ENCODE results near the gene MAGEH1. TPM values are rescaled to one million over a fixed set of nuclear protein-coding genes. Genes with fewer than 3 reads are reported as not detected.

MAGEH1 gene
- total and polyA plus RNA-seq, 2 of the 4 experiments (the other 2 are of a cell fraction) = 22.4 to 29.2 TPM

- Histone ChIP-seq H4K5ac (ENCODE audit: low read depth, low read length) (no peak overlapping the region), H3K79me1 (ENCODE audit: low read depth in 1 of 2, low read length in 2 of 2) (peaks cover 3 to 5% of the 10 kb centered on the region in 2 experiments; a peak in 2 of 4 replicates), H3K9me1 (ENCODE audit: insufficient read depth, low read length) (no peaks in the 10 kb centered on the region), H3K27me3 (ENCODE audit: control insufficient read depth, insufficient read depth, low read length) (no peaks in the 10 kb centered on the region), H3K4me3 (ENCODE audit: insufficient read depth, low read depth, low read length) (peak overlapping the region; percentile 88), H2AFZ (replicated peaks; ENCODE audit: low read length, poor library complexity) (peak overlapping the region; percentile 89), H3K4ac (ENCODE audit: low read depth, low read length) (peak overlapping the region; percentile 45; the same call in 1 of the 2 replicates), H3K4me2 (ENCODE audit: low read depth, low read length) (peak overlapping the region; percentile 89), H3K9me3 (ENCODE audit: control insufficient read depth, insufficient read depth, low read length) (no peaks in the 10 kb centered on the region), H2AK9ac (replicated peaks; ENCODE audit: low read depth, low read length, poor library complexity) (peak overlapping the region; percentile 6), H3K14ac (replicated peaks; ENCODE audit: low read depth, low read length) (peak overlapping the region; percentile 52; the same call in 1 of the 2 replicates), H3K27ac (ENCODE audit: insufficient read depth, low read length) (peak overlapping the region; percentile 69), H3K56ac (ENCODE audit: extremely low read depth, insufficient read depth, low read length) (0 out of 2 replicates have a peak overlapping the region, but pooled peaks have one; percentile 37), H2BK120ac (ENCODE audit: low read depth, low read length) (no peak overlapping the region), H2BK15ac (ENCODE audit: low read depth, low read length) (no peak overlapping the region), H2BK5ac (ENCODE audit: low read depth, low read length, poor library complexity, severe bottlenecking) (no peak overlapping the region), H4K91ac (ENCODE audit: insufficient read depth, low read depth, low read length) (peak overlapping the region; percentile 47; the same call in 1 of the 2 replicates), H3K4me1 (ENCODE audit: control insufficient read depth, insufficient read depth, low read length) (no peaks in the 10 kb centered on the region), H3K23ac (ENCODE audit: low read depth, low read length) (peak overlapping the region; percentile 82), H4K20me1 (ENCODE audit: insufficient read depth, low read length) (no peaks in the 10 kb centered on the region), H3K9ac (ENCODE audit: low read depth, low read length) (peak overlapping the region; percentile 76), H3K18ac (ENCODE audit: low read depth, low read length) (no peak overlapping the region), H2AK5ac (ENCODE audit: low read depth, low read length) (no peak overlapping the region), H3K36me3 (ENCODE audit: control insufficient read depth, insufficient read depth, low read length) (no peaks in the 10 kb centered on the region), H4K8ac (ENCODE audit: low read depth in 2 of 2, low read length in 2 of 2) (0 out of 4 replicates have a peak overlapping the region, but pooled peaks of 1 of the 2 experiments have one; percentile 88), H2BK20ac (ENCODE audit: low read depth, low read length) (no peak overlapping the region)
- TF ChIP-seq CTCF (conservative IDR thresholded peaks at IDR 0.05; ENCODE audit: low read depth, low read length) (no peak), USF2 (IDR thresholded peaks at IDR 0.05; ENCODE audit: low read depth, low read length) (no peak), POLR2A (IDR thresholded peaks at IDR 0.05; ENCODE audit: low read depth, low read length) (no peak), SMC3 (IDR thresholded peaks at IDR 0.05; ENCODE audit: low read depth, low read length) (no peak), RFX5 (IDR thresholded peaks at IDR 0.05; ENCODE audit: low read depth, low read length) (no peak), NFE2L2 (IDR thresholded peaks at IDR 0.05; ENCODE audit: low read depth, low read length) (no peak), CEBPB (IDR thresholded peaks at IDR 0.05; ENCODE audit: low read depth, low read length) (no peak), RAD21 (IDR thresholded peaks at IDR 0.05; ENCODE audit: low read length) (no peak), BHLHE40 (IDR thresholded peaks at IDR 0.05; ENCODE audit: low read depth, low read length) (no peak), CHD1 (IDR thresholded peaks at IDR 0.05; ENCODE audit: low read depth, low read length) (no peak)
- dilution Hi-C loops (cut with HindIII; ENCODE audit: low sequenced_read_pairs, unreplicated experiment) (no loop called here), in situ Hi-C loops (cut with MboI; ENCODE audit: low sequenced_read_pairs) (no loop called here), intact Hi-C loops (cut with micrococcal nuclease) (no loop called here)
- ATAC-seq (ENCODE audit: low read depth) = no peak
- DNase-seq = no peak
- POLR2A ChIA-PET (ENCODE audit: unreplicated experiment) = no interaction called here
- WGBS, 2 experiments (ENCODE audit: extremely low coverage in 2 of 2, insufficient read length in 1 of 2) = 17% methylated on average over 5 of the region's 9 CpGs; no CpG with 5 or more reads in 1 of the 2 experiments
- BruUV-seq (replicated peaks) = no TSS peak
- CTCF ChIA-PET = no interaction called here
Measured at GRCh38 chrX:55452833-55453124, 852 bp downstream of the MAGEH1 start.
